AG04450 (cell line): ENCODE data around the gene INSM2. TPM values are rescaled to one million over a fixed set of nuclear protein-coding genes. Genes with fewer than 3 reads are reported as not detected.

Source experiments
- CTCF ChIA-PET: fragments of 300-600, 350-600 bp; formaldehyde crosslinking; extraction: SDS; loops from one replicate; lab custom pipeline; 2022; ENCODE audit warnings: antibody characterized with exemption, inconsistent platforms; lab: Charles Lee
- POLR2A ChIA-PET: fragments of 350-600 bp; formaldehyde crosslinking; extraction: SDS; loops from one replicate; lab custom pipeline; 2021; ENCODE audit warnings: antibody characterized with exemption, inconsistent platforms; lab: Yijun Ruan, JAX
- DNase-seq: peaks from one replicate; pipeline ENCODE4 v3.0.0-alpha.2; 2011; ENCODE audit warnings: low read depth, low spot score
- H3K27ac ChIP-seq: one replicate; pipeline ENCODE4 v1.5.1; 2012; ENCODE audit warnings: low read depth, low read length, control low read depth
- H3K27me3 ChIP-seq: one replicate; pipeline ENCODE4 v1.6.0; 2012; ENCODE audit warnings: low read length; ENCODE audit not compliant: control insufficient read depth, insufficient read depth
- H3K4me3 ChIP-seq: 2 replicates; pipeline ENCODE4 v1.5.1; 2011; ENCODE audit warnings: mild to moderate bottlenecking, low read depth, low read length, control low read depth
- H3K9me3 ChIP-seq: 2 replicates; pipeline ENCODE4 v1.5.1; 2012; ENCODE audit warnings: low read length; ENCODE audit not compliant: control insufficient read depth, insufficient read depth
- CTCF ChIP-seq: IDR thresholded peaks from 2 replicates; pipeline ENCODE4 v1.5.1; 2011; ENCODE audit warnings: low read depth, low read length, control low read depth, inconsistent platforms
- polyA plus RNA-seq: library from polyadenylated mRNA; depleted of rRNA; stranded (reverse); fragments of >200 nt; gene quantifications from 2 replicates; pipeline ENCODE4 v1.2.3, GENCODE V29; 2011

The INSM2 gene
- polyA plus RNA-seq, 1 experiment, result not detected

- H3K27me3 ChIP-seq, result no peaks in the 10 kb centered on the region
- ChIA-PET CTCF (no interaction called here), POLR2A (no interaction called here)
- no peak for TF ChIP-seq CTCF
- DNase-seq, result no peak
- H3K27ac ChIP-seq, result no peak overlapping the region
- no peak overlapping the region for H3K4me3 ChIP-seq
- H3K9me3 ChIP-seq, result no peaks in the 10 kb centered on the region
Observed at GRCh38 chr14:35515916-35516315, 18.0 kb upstream of the INSM2 start.

GRCh38 chr14:35519986-35520385, 14.0 kb upstream of the INSM2 start:
- no peaks in the 10 kb centered on the region for H3K27me3 ChIP-seq
- TF ChIP-seq CTCF, result no peak
- ChIA-PET CTCF (interaction anchor here (0.6 kb wide), 1 partner anchor 9 kb away, joined by 3 read pairs; no protein-coding TSS in a partner anchor), POLR2A (no interaction called here)
- no peak overlapping the region for H3K4me3 ChIP-seq
- no peak overlapping the region for H3K27ac ChIP-seq
- no peaks in the 10 kb centered on the region for H3K9me3 ChIP-seq
- no peak for DNase-seq

- Histone ChIP-seq H3K9me3 (no peaks in the 10 kb centered on the region), H3K27ac (no peak overlapping the region), H3K4me3 (no peak overlapping the region), H3K27me3 (peaks cover 8% of the 10 kb centered on the region)
- TF ChIP-seq CTCF, result no peak
- ChIA-PET CTCF (no interaction called here), POLR2A (no interaction called here)
- DNase-seq, result no peak
Observed at GRCh38 chr14:35525695-35526094, 8.3 kb upstream of the INSM2 start.

GRCh38 chr14:35526962-35527361, 7.0 kb upstream of the INSM2 start:
- no peak overlapping the region for H3K4me3 ChIP-seq
- TF ChIP-seq CTCF, result no peak
- ChIA-PET CTCF (no interaction called here), POLR2A (no interaction called here)
- no peak for DNase-seq
- peaks cover 16% of the 10 kb centered on the region for H3K27me3 ChIP-seq
- H3K9me3 ChIP-seq, result no peaks in the 10 kb centered on the region
- H3K27ac ChIP-seq, result no peak overlapping the region

GRCh38 chr14:35531960-35532747, 1.8 kb upstream of the INSM2 start:
- peaks cover 41% of the 10 kb centered on the region for H3K27me3 ChIP-seq
- ChIA-PET POLR2A (interaction anchor here (0.6 kb wide), 1 partner anchor 390 kb away, joined by 4 read pairs; no protein-coding TSS in a partner anchor), CTCF (interaction anchor here (0.5 to 0.7 kb wide), 2 partner anchors 75 to 155 kb away, joined by 3 read pairs; no protein-coding TSS in a partner anchor)
- H3K4me3 ChIP-seq, result no peak overlapping the region
- peaks cover 5% of the 10 kb centered on the region; the same call in 1 of the 2 replicates for H3K9me3 ChIP-seq
- DNase-seq, result no peak
- no peak overlapping the region for H3K27ac ChIP-seq
- TF ChIP-seq CTCF, result no peak
